Right cardiac atrium (tissue), 5 donors: ENCODE measurements around the gene ELN. TPM values are rescaled to one million over a fixed set of nuclear protein-coding genes. Genes with fewer than 3 reads are reported as not detected.

Experiments used
- ATAC-seq, 2 donors: fragments of 200-7000 bp; cut with Tn5 transposase; one replicate each; pipeline versions ENCODE4 v1.8.0 to v1.9.1; 2020; ENCODE audit warnings: moderate library complexity in 2 of 2, mild to moderate bottlenecking in 1 of 2
- DNase-seq, 3 donors: peaks; one replicate each; pipeline ENCODE4 v3.0.0-alpha.2; 2020
- H3K27ac ChIP-seq: one replicate; pipeline ENCODE4 v1.5.1; 2013; ENCODE audit warnings: mild to moderate bottlenecking, low read length, control low read depth, moderate library complexity
- H3K27me3 ChIP-seq: one replicate; pipeline ENCODE4 v1.6.1; 2013; ENCODE audit not compliant: control insufficient read depth, insufficient read depth
- H3K4me1 ChIP-seq: one replicate; pipeline ENCODE4 v1.6.1; 2013; ENCODE audit warnings: low read length; ENCODE audit not compliant: control insufficient read depth, insufficient read depth
- H3K4me3 ChIP-seq: one replicate; pipeline ENCODE4 v1.5.1; 2013; ENCODE audit warnings: low read length, control low read depth
- H3K9me3 ChIP-seq: one replicate; pipeline ENCODE4 v1.6.1; 2013; ENCODE audit warnings: low read length; ENCODE audit not compliant: control insufficient read depth
- WGBS: extraction: QIAGEN DNeasy Blood & Tissue Kit; methylation state at CpG from one replicate; pipeline ENCODE4 v1.1.7; 2013; 5-methylcytosine and 5-hydroxymethylcytosine counted together
- intact Hi-C, 4 donors: fragments of 100-400 bp; cut with DNase I; formaldehyde crosslinking; loops; one replicate each; pipeline versions ENCODE4 v1.11.0 to v1.14.0; 2022 to 2023
- polyA plus RNA-seq: library from polyadenylated mRNA; stranded (reverse); fragments of 200-250 nt; gene quantifications from one replicate; pipeline ENCODE4 v1.2.3, GENCODE V29; 2013
- total RNA-seq, 4 donors: library from RNA; stranded (reverse); fragmentation: NEBNext Ultra II Directional; extraction: Animal tissue kit (Norgen Biotek cat#: 25700); gene quantifications; one replicate each; pipeline ENCODE4 v1.2.1, GENCODE V29; 2021
- donor health status: healthy with polysubstance abuse.
- donor health status: DM: no; HTN: yes; CAD: no.
- donor health status: DM: no; HTN: no; CAD: no.
- donor health status: DM: no; HTN: yes; CAD: no; lungs with severe emphysema.
- donor health status: DM: yes; HTN: yes; CAD: no.

Gene ELN
- total and polyA plus RNA-seq, 5 donors = 73.4 to 323 (median 115) TPM

DNA sequence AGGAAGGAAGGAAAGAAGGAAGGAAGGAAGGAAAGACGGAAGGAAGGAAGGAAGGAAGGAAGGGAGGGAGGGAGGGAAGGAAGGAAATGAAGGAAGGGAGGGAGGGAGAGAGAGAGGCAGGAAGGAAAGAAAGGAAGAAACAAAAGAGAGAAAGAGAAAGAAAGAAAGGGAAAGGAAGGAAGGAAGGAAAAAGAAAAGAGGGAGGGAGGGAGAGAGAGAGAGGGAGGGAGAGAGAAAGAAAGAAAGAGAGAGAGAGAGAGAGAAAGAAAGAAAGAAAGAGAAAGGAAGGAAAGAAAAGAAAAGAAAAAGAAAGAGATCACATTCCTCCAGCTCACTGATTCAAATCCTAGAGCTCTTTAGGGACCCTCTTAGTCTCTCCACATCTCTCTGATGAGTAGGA, 24.7 kb downstream of the ELN start:
- Histone ChIP-seq H3K27ac (no peak overlapping the region), H3K4me1 (no peaks in the 10 kb centered on the region), H3K27me3 (no peaks in the 10 kb centered on the region), H3K9me3 (no peaks in the 10 kb centered on the region), H3K4me3 (no peak overlapping the region)
- ATAC-seq = no peak
- intact Hi-C loops = no loop called here
- no peak for DNase-seq
- 61% methylated on average over 1 of the region's 1 CpG for WGBS

DNA sequence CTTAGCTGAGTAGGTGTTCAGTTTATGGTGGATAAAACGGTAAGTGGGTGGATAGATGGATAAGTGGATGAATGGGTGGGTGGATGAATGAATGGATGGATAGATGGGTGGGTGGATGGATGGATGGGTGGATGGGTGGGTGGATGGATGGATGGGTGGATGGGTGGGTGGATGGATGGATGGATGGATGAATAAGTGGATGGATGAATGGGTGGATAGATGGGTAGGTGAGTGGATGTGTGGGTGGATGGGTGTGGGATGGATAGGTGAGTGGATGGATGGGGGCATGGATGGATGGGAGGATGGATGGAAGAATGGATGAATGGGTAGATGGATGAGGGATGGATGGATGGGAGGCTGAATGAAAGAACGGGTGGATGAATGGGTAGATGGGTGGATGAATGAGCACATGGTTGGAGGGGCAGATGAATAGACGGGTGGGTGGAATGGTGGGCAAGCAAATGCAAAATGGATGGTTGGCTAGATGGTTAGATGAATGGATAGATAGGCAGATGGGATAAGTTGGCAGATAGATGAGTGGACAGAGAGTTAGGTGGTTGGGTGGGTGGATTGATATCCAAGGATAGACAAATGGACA, 25.7 kb downstream of the ELN start:
- DNase-seq (no peak), ATAC-seq (no peak)
- no peaks in the 10 kb centered on the region for H3K4me1 ChIP-seq
- intact Hi-C loops = no loop called here
- 89% methylated on average over 3 of the region's 3 CpGs for WGBS
- no peaks in the 10 kb centered on the region for H3K9me3 ChIP-seq
- no peaks in the 10 kb centered on the region for H3K27me3 ChIP-seq
- H3K4me3 ChIP-seq = no peak overlapping the region
- H3K27ac ChIP-seq = no peak overlapping the region

DNA sequence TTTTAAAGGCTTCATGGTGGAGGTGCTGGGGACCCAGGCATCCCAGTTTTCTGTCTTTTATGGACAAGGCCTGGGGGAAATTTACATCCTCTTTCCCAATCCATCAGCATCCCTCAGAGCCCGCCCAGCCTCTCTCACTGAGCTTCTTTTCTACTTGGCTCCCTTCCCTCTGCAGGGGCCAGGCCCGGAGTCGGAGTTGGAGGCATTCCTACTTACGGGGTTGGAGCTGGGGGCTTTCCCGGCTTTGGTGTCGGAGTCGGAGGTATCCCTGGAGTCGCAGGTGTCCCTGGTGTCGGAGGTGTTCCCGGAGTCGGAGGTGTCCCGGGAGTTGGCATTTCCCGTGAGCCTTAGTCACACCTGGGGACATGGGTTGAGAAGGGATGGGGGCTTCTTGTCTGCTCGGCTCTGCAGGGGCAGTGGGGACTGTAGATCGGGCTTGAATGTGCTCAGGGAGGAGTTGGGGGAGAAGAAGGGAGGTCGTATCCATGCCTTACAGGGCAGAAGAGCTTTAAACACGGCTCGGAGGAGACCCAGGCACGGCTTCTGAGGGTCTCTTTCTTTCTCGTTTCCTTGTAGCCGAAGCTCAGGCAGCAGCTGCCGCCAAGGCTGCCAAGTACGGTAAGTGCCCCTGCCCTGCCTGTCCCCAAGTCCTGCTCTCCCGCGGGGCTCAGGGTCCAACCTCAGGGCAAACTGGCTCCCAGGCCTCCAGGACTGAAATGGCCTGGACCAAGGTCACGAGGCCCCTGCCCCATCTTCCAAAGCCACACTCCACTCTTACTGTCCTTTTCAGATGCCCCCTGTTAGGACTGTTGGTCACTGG, 28.3 kb downstream of the ELN start:
- no peaks in the 10 kb centered on the region for H3K27me3 ChIP-seq
- intact Hi-C loops = no loop called here
- H3K4me1 ChIP-seq = no peaks in the 10 kb centered on the region
- no peak overlapping the region for H3K4me3 ChIP-seq
- H3K9me3 ChIP-seq = no peaks in the 10 kb centered on the region
- WGBS = 83% methylated on average over 26 of the region's 26 CpGs
- DNase-seq (peak in 2 of 3 donors; percentile 18 to 55), ATAC-seq (no peak)
- no peak overlapping the region for H3K27ac ChIP-seq

DNA sequence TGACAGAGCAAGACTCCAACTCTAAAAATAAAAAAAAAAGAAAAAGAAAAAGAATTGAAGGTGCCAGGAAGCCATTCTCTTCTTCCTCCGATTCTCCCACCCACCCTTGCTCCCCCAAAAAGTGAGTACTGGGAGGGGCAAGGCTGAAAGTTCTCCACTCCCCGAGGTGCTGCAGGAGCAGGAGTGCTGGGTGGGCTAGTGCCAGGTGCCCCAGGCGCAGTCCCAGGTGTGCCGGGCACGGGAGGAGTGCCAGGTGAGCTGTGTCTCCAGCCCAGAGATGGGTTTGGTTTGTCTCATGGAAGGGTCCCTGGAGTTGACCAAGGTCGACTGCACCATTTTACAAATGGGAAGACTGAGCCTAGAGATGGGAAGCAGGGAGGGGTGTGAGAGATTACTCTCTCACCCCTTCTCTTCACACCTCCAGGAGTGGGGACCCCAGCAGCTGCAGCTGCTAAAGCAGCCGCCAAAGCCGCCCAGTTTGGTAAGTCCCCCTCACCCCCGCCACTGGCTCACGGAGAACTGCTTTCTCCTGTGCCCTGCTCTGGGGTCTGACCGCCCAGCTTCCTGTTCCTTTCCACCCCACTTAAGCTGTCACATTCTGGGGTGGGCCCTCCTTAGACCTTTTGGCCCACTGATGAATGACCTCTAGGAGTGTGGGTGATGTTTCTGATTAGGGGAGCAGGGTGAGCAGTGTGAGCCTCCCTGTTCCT, 29.4 kb downstream of the ELN start:
- WGBS = 78% methylated on average over 11 of the region's 11 CpGs

DNA sequence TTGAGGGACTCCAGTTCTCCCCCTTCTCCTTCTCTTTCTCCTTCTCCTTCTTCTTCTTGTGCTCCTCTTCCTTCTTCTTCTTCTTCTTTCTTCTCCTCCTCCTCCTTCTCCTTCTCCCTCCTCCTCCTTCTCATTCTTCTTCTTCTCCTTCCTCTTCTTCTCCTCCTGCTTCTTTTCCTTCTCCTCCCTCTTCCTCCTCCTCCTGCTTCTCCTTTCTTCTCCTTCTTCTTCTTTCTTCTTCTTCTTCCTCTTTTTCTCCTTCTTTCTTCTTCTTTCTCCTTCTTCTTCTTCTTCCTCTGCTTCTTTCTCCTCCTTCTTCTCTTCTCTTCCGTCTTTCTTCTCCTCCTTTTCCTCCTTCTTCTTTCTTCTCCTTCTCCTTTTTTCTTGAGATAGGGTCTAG, 30.0 kb downstream of the ELN start:
- H3K27ac ChIP-seq = no peak overlapping the region
- 91% methylated on average over 1 of the region's 1 CpG for WGBS
- H3K9me3 ChIP-seq = no peaks in the 10 kb centered on the region
- intact Hi-C loops = no loop called here
- H3K4me3 ChIP-seq = no peak overlapping the region
- no peaks in the 10 kb centered on the region for H3K27me3 ChIP-seq
- no peaks in the 10 kb centered on the region for H3K4me1 ChIP-seq
- no peak for DNase-seq
- ATAC-seq = no peak

More for the DNA sequence above, 29.4 kb downstream of the ELN start:
- DNase-seq (peak in 2 of 3 donors; percentile 8 to 42), ATAC-seq (no peak)
- Histone ChIP-seq H3K27ac (no peak overlapping the region), H3K9me3 (no peaks in the 10 kb centered on the region), H3K4me3 (no peak overlapping the region), H3K27me3 (no peaks in the 10 kb centered on the region), H3K4me1 (no peaks in the 10 kb centered on the region)
- intact Hi-C loops = no loop called here

DNA sequence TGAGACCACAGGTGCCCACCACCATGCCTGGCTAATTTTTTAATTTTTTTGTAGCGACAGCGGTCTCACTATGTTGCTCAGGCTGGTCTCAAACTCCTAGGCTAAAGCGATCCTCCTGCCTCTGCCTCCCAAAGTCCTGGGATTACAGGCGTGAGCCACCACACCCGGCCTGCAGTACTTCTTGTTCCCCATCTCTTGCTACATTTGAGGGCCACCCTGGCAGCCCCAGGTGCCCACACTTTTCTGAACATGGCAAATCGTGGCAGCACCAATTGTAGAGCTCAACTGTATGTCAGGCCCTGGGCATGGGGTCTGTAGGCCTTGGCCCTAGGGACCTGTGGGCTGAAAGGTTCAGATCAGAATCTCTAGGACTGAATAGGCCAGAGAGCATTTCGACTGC, 30.5 kb downstream of the ELN start:
- Histone ChIP-seq H3K4me3 (no peak overlapping the region), H3K9me3 (no peaks in the 10 kb centered on the region), H3K27me3 (no peaks in the 10 kb centered on the region), H3K27ac (no peak overlapping the region), H3K4me1 (no peaks in the 10 kb centered on the region)
- intact Hi-C loops = no loop called here
- peak in 1 of 3 donors; percentile 7 for DNase-seq
- WGBS = 89% methylated on average over 7 of the region's 7 CpGs
- ATAC-seq = no peak

DNA sequence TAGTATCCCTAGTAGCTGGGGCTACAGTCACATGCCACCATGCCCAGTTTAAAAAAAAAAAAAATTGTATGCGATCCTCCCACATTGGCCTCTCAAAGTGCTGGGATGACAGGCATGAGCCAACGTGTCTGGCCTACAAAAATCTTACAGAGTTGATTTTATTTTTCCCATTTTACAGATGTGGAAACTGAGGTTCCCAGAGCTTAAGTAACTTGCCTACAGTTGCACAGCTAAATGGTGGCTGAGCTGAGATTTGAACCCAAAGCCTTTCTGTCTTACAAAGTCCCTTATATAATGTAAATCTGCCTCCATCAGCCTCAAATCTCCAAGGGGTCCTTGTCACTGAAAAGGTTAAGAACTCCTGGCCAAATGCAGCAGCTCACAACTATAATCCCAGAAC, 31.1 kb downstream of the ELN start:
- intact Hi-C loops = no loop called here
- no peak for DNase-seq
- Histone ChIP-seq H3K4me3 (no peak overlapping the region), H3K4me1 (no peaks in the 10 kb centered on the region), H3K27ac (no peak overlapping the region), H3K27me3 (no peaks in the 10 kb centered on the region), H3K9me3 (no peaks in the 10 kb centered on the region)
- no peak for ATAC-seq
- WGBS = 80% methylated on average over 2 of the region's 2 CpGs

DNA sequence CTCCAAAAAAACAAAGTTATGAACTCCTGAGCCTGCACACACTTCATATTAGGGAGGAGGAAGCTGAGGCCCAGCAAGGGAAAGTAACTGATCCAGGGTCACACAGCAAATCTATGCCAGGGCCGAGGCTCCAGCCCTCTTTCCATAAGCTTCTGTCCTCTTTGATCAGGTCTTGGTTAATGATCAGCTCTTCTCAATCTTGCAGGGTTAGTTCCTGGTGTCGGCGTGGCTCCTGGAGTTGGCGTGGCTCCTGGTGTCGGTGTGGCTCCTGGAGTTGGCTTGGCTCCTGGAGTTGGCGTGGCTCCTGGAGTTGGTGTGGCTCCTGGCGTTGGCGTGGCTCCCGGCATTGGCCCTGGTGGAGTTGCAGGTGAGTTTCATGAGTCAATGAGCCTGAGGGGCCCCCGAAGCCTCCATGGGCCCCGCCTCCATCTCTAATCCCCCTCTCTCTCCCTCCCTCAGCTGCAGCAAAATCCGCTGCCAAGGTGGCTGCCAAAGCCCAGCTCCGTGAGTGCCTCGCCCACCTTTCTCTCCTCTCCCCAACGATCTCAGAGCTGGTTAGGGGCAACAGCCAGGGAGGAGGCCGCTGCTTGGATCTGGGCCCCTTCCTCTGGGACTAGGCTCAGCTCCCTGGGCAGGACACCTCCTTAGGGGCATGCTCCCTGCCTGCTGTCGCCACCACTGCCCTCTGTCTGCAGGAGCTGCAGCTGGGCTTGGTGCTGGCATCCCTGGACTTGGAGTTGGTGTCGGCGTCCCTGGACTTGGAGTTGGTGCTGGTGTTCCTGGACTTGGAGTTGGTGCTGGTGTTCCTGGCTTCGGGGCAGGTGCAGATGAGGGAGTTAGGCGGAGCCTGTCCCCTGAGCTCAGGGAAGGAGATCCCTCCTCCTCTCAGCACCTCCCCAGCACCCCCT, 32.0 kb downstream of the ELN start:
- DNase-seq = peak in 1 of 3 donors; percentile 25
- no peak for ATAC-seq
- Histone ChIP-seq H3K27me3 (no peaks in the 10 kb centered on the region), H3K4me3 (no peak overlapping the region), H3K4me1 (no peaks in the 10 kb centered on the region), H3K9me3 (no peaks in the 10 kb centered on the region), H3K27ac (no peak overlapping the region)
- intact Hi-C loops = loop anchor here in 2 of 4 donors (10.0 kb wide), 2 partner anchors 145 to 345 kb away; no protein-coding TSS in a partner anchor
- 74% methylated on average over 21 of the region's 21 CpGs for WGBS

DNA sequence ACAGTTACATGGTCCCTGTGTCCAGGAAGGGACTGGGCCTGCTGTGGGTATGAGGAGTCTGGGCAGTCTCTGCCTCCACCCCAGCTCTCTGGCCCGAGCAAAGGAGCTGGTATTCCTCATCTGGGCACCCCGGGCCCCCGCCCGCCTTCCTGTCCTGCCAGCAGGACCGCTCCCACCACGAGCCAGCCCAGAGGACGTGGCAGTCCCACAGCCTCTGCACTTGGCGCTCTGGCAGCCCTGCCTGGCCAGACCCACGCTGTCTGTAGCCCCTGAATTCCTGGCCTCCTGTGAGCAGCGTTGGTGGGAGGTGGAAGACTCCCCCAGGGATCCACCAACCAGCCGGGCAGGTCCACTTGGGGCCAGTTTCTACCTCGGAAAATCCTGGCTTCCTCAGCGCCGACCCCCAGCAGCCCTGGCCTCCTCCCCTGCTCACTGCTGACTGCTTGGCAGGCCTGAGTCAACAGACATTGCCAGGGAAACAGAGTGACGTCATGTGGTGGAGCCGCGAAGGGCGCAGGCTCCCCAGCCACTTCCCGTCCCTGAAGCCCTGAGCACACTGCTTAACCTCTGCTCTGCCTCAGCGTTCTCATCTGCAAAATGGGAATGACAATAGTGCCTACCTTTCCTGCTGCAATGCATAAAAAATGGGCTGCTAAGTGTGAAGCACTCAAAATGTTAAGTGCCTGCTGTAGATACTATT, 34.0 kb downstream of the ELN start:
- no peaks in the 10 kb centered on the region for H3K27me3 ChIP-seq
- 23% methylated on average over 20 of the region's 20 CpGs for WGBS
- H3K4me1 ChIP-seq = no peaks in the 10 kb centered on the region
- H3K27ac ChIP-seq = peak overlapping the region; percentile 50
- intact Hi-C loops = loop anchor here in 2 of 4 donors (10.0 kb wide), 2 partner anchors 143 to 343 kb away; no protein-coding TSS in a partner anchor
- no peak overlapping the region for H3K4me3 ChIP-seq
- ATAC-seq = peak; percentile 92 to 93
- peak; percentile 89 to 92 (median 91) for DNase-seq
- H3K9me3 ChIP-seq = no peaks in the 10 kb centered on the region

DNA sequence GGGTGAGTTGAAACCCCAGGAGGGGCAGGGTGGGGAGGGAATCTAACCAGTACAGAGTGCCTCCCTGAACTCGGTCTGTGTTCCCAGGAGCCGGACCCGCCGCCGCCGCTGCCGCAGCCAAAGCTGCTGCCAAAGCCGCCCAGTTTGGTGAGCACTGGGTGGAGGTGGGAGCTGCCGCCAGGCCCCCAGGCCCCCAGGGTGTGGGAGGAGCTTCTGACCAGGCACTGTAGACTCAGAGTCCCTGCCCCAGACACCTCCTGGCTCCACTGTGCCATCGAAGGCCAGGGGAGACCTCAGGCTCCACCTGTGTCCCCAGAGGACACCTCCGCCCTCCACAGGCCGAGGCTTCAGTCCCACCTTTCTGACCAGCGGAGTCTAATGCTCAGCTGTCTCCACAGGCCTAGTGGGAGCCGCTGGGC, 35.3 kb downstream of the ELN start:
- Histone ChIP-seq H3K4me3 (no peak overlapping the region), H3K27ac (no peak overlapping the region), H3K4me1 (no peaks in the 10 kb centered on the region), H3K9me3 (no peaks in the 10 kb centered on the region), H3K27me3 (no peaks in the 10 kb centered on the region)
- DNase-seq = peak in 2 of 3 donors; percentile 19 to 50
- ATAC-seq = no peak
- 93% methylated on average over 14 of the region's 14 CpGs for WGBS
- intact Hi-C loops = loop anchor here in 2 of 4 donors (10.0 kb wide), 2 partner anchors 142 to 342 kb away; no protein-coding TSS in a partner anchor
